Hematopoietic multipotent progenitor cell (in vitro differentiated cells): Measurements from ENCODE around the gene EXOSC7. TPM values are rescaled to one million over a fixed set of nuclear protein-coding genes. Genes with fewer than 3 reads are reported as not detected.

Experiments used
- DNase-seq, 3 donors: peaks; one replicate each; pipeline ENCODE4 v3.0.0-alpha.2; 2011 to 2015; ENCODE audit warnings: low read depth in 2 of 3, low spot score in 2 of 3
- total RNA-seq: library from RNA; depleted of rRNA; stranded (reverse); fragments of >200 nt; gene quantifications from one replicate; pipeline ENCODE4 v1.2.3, GENCODE V29; 2012

EXOSC7 gene
- total RNA-seq, 1 donor, result 24.2 TPM

GRCh38 chr3:45020534-45020933 lies 44.5 kb downstream of the EXOSC7 start:
- DNase-seq, result no peak

- DNase-seq, result no peak
These were observed 45.7 kb downstream of the EXOSC7 start for GRCh38 chr3:45021524-45022297.

GRCh38 chr3:45023675-45024074 lies 47.6 kb downstream of the EXOSC7 start:
- DNase-seq, result no peak

- no peak for DNase-seq
These were observed 48.7 kb downstream of the EXOSC7 start for GRCh38 chr3:45024542-45025255.

GRCh38 chr3:45026038-45026437 lies 50.0 kb downstream of the EXOSC7 start, which contains the start of gene CLEC3B:
TSS of gene CLEC3B (plus strand) at chr3:45026303. CDS start at chr3:45026363, 60 bp downstream.
- DNase-seq, result no peak

GRCh38 chr3:45026957-45027356 lies 50.9 kb downstream of the EXOSC7 start:
- peak in 1 of 3 donors; percentile 17 for DNase-seq

- no peak for DNase-seq
These were observed 51.4 kb downstream of the EXOSC7 start for GRCh38 chr3:45027441-45027840.

GRCh38 chr3:45029216-45029615 lies 53.2 kb downstream of the EXOSC7 start:
- no peak for DNase-seq

- no peak for DNase-seq
These were observed 53.6 kb downstream of the EXOSC7 start for GRCh38 chr3:45029661-45030060.

GRCh38 chr3:45031531-45031930 lies 55.5 kb downstream of the EXOSC7 start:
- no peak for DNase-seq

GRCh38 chr3:45032113-45032512 lies 56.1 kb downstream of the EXOSC7 start:
- no peak for DNase-seq

GRCh38 chr3:45033791-45034190 lies 57.7 kb downstream of the EXOSC7 start:
- no peak for DNase-seq

- peak in 2 of 3 donors; percentile 69 to 79 for DNase-seq
These were observed 58.7 kb downstream of the EXOSC7 start for GRCh38 chr3:45034612-45035252.

- peak in 1 of 3 donors; percentile 46 for DNase-seq
These were observed 59.6 kb downstream of the EXOSC7 start for GRCh38 chr3:45035441-45036301.

- peak; percentile 79 to 97 (median 93) for DNase-seq
These were observed 61.8 kb downstream of the EXOSC7 start for GRCh38 chr3:45037720-45038455.

- DNase-seq, result no peak
These were observed 65.6 kb downstream of the EXOSC7 start for GRCh38 chr3:45041666-45042065.

- DNase-seq, result no peak
These were observed 66.1 kb downstream of the EXOSC7 start for GRCh38 chr3:45042162-45042561.

- DNase-seq, result peak in 1 of 3 donors; percentile 26
These were observed 67.8 kb downstream of the EXOSC7 start for GRCh38 chr3:45043728-45044299.

GRCh38 chr3:45048244-45048643 lies 72.2 kb downstream of the EXOSC7 start:
- DNase-seq, result no peak
